Lung (tissue), 12 donors: ENCODE data around the gene CCDC192. TPM values are rescaled to one million over a fixed set of nuclear protein-coding genes. Genes with fewer than 3 reads are reported as not detected.
A peak's percentile ranks its signal among the peaks of the same experiment; 100 is the strongest.

Experiments used
- ATAC-seq: fragments of 200-7000 bp; cut with Tn5 transposase; one replicate; pipeline ENCODE4 v1.9.1; 2020; ENCODE audit warnings: moderate number of reproducible peaks; ENCODE audit not compliant: insufficient read depth, low FRiP score
- DNase-seq, 3 donors: peaks; one replicate each; pipeline ENCODE4 v3.0.0-alpha.2; 2013 to 2017
- H3K27ac ChIP-seq, 2 donors: one replicate each; pipeline ENCODE4 v1.5.1; 2013; ENCODE audit warnings: mild to moderate bottlenecking in 2 of 2, moderate library complexity in 2 of 2, control low read depth in 1 of 2, inconsistent platforms in 1 of 2, low read depth in 1 of 2, low read length in 1 of 2
- H3K27me3 ChIP-seq, 3 donors: one replicate each; pipeline ENCODE4 v1.5.1; 2013; ENCODE audit warnings: low read length in 2 of 3; ENCODE audit not compliant: control insufficient read depth in 3 of 3, insufficient read depth in 3 of 3
- H3K36me3 ChIP-seq, 4 donors: one replicate each; pipeline ENCODE4 v1.5.1; 2013; ENCODE audit warnings: low read length in 4 of 4, mild to moderate bottlenecking in 1 of 4, moderate library complexity in 1 of 4; ENCODE audit not compliant: control insufficient read depth in 4 of 4, insufficient read depth in 4 of 4
- H3K4me1 ChIP-seq, 5 donors: one replicate each; pipeline ENCODE4 v1.5.1; 2013; ENCODE audit warnings: low read length in 5 of 5, mild to moderate bottlenecking in 2 of 5, moderate library complexity in 1 of 5; ENCODE audit not compliant: control insufficient read depth in 5 of 5, insufficient read depth in 5 of 5
- H3K4me3 ChIP-seq: one replicate; pipeline ENCODE4 v1.5.1; 2013; ENCODE audit warnings: mild to moderate bottlenecking, control low read depth, moderate library complexity
- H3K9ac ChIP-seq, 2 donors: one replicate each; pipeline ENCODE4 v1.5.1; 2013; ENCODE audit warnings: low read length in 2 of 2, control low read depth in 1 of 2; ENCODE audit not compliant: insufficient read depth in 1 of 2
- H3K9me3 ChIP-seq, 4 donors: one replicate each; pipeline ENCODE4 v1.5.1; 2013; ENCODE audit warnings: low read length in 3 of 4, mild to moderate bottlenecking in 1 of 4, moderate library complexity in 1 of 4; ENCODE audit not compliant: control insufficient read depth in 4 of 4, insufficient read depth in 3 of 4
- WGBS, 2 donors: extraction: QIAGEN DNeasy Blood & Tissue Kit; methylation state at CpG; one replicate each; pipeline ENCODE4 v1.1.7; 2013; 5-methylcytosine and 5-hydroxymethylcytosine counted together
- polyA plus RNA-seq, 2 donors: library from polyadenylated mRNA; stranded (reverse); fragments of 200-250 nt; gene quantifications; one replicate each; pipeline ENCODE4 v1.2.1, GENCODE V29; 2013
- total RNA-seq, 2 donors: library from RNA; depleted of rRNA in 1 of 2; stranded (reverse); fragments of >200 nt in 1 of 2; gene quantifications; one replicate each; pipeline ENCODE4 v1.2.1, GENCODE V29; 2014 to 2021
- TF ChIP-seq, protein P1 (sequence below): IDR thresholded peaks from 2 replicates; pipeline ENCODE4 v1.5.1; 2012; ENCODE audit warnings: mild to moderate bottlenecking; ENCODE audit errors: control extremely low read depth, extremely low read depth
- donor health status: control.
- donor health status: control.
- donor health status: Bipolar disorder and iron deficiency.
- donor health status: healthy.
- donor health status: DM: yes; HTN: yes; CAD: no.

Gene CCDC192
- total and polyA plus RNA-seq, 4 donors = 0.08 to 0.47 (median 0.40) TPM; not detected in 1

DNA sequence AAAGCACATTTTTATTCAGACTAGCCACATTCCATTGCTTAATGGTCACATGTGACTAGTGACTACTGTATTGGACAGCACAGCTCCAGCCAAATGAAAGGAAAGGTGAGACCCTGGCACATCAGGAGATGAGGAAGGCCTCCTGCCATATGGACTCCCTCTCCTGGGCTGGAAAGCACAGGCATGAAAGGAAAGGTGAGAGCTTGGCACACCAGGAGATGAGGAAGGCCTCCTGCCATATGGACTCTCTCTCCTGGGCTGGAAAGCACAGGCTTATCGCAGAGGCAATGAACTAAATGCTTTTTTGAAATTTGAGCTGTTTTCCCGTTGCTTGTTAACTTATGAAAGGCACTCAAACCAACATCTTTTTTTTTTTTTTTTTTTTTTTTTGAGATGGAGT lies 235.6 kb downstream of the CCDC192 start:
- no peak overlapping the region for H3K4me3 ChIP-seq
- peaks cover 0 to 12% (median 4%) of the 10 kb centered on the region in 5 donors for H3K4me1 ChIP-seq
- H3K27ac ChIP-seq = no peak overlapping the region
- no peaks in the 10 kb centered on the region for H3K27me3 ChIP-seq
- TF ChIP-seq, protein P1, sequence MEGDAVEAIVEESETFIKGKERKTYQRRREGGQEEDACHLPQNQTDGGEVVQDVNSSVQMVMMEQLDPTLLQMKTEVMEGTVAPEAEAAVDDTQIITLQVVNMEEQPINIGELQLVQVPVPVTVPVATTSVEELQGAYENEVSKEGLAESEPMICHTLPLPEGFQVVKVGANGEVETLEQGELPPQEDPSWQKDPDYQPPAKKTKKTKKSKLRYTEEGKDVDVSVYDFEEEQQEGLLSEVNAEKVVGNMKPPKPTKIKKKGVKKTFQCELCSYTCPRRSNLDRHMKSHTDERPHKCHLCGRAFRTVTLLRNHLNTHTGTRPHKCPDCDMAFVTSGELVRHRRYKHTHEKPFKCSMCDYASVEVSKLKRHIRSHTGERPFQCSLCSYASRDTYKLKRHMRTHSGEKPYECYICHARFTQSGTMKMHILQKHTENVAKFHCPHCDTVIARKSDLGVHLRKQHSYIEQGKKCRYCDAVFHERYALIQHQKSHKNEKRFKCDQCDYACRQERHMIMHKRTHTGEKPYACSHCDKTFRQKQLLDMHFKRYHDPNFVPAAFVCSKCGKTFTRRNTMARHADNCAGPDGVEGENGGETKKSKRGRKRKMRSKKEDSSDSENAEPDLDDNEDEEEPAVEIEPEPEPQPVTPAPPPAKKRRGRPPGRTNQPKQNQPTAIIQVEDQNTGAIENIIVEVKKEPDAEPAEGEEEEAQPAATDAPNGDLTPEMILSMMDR = no peak
- no peaks in the 10 kb centered on the region for H3K36me3 ChIP-seq
- 93 to 94% methylated on average over 2 of the region's 2 CpGs for WGBS, 2 donors
- H3K9ac ChIP-seq = no peak overlapping the region
- DNase-seq = no peak
- ATAC-seq = no peak
- no peaks in the 10 kb centered on the region for H3K9me3 ChIP-seq

- H3K9ac ChIP-seq = no peak overlapping the region
- H3K27ac ChIP-seq = peak overlapping the region in 1 of 2 donors; percentile 33
- no peak for ATAC-seq
These were observed 237.7 kb downstream of the CCDC192 start for GRCh38 chr5:127940854-127941253.

GRCh38 chr5:127941646-127942045 lies 238.5 kb downstream of the CCDC192 start:
- no peak for ATAC-seq

More at GRCh38 chr5:127940854-127941253, 237.7 kb downstream of the CCDC192 start:
- no peaks in the 10 kb centered on the region for H3K9me3 ChIP-seq
- no peak for DNase-seq
- 60 to 65% methylated on average over 1 of the region's 1 CpG for whole genome bisulfite sequencing, 2 donors
- no peak overlapping the region for H3K4me3 ChIP-seq
- TF ChIP-seq, protein P1 = no peak
- no peaks in the 10 kb centered on the region for H3K27me3 ChIP-seq
- no peaks in the 10 kb centered on the region for H3K36me3 ChIP-seq
- peaks cover 0 to 12% (median 3%) of the 10 kb centered on the region in 5 donors for H3K4me1 ChIP-seq

More at GRCh38 chr5:127941646-127942045, 238.5 kb downstream of the CCDC192 start:
- H3K36me3 ChIP-seq = no peaks in the 10 kb centered on the region
- H3K27ac ChIP-seq = peak overlapping the region in 1 of 2 donors; percentile 9
- H3K9me3 ChIP-seq = no peaks in the 10 kb centered on the region
- no peak overlapping the region for H3K9ac ChIP-seq
- TF ChIP-seq, protein P1 = no peak
- H3K4me1 ChIP-seq = peaks cover 0 to 12% (median 3%) of the 10 kb centered on the region in 5 donors
- no peaks in the 10 kb centered on the region for H3K27me3 ChIP-seq
- 46 to 65% methylated on average over 9 of the region's 9 CpGs for WGBS, 2 donors
- no peak overlapping the region for H3K4me3 ChIP-seq
- DNase-seq = peak in 2 of 3 donors; percentile 54 to 57
